Smooth muscle cell (in vitro differentiated cells): Measurements from ENCODE around the gene BSCL2. TPM values are rescaled to one million over a fixed set of nuclear protein-coding genes. Genes with fewer than 3 reads are reported as not detected.

ENCODE experiments used
- DNase-seq: peaks from one replicate; lab custom pipeline; 2025; ENCODE audit not compliant: unreplicated experiment; lab: John Stamatoyannopoulos, UW
- H2AFZ ChIP-seq: fragments of 200-600 bp; sonication (generic); 2 replicates; pipeline ENCODE4 v1.6.0; 2016; ENCODE audit warnings: antibody characterized with exemption, low read depth, mild to moderate bottlenecking
- H3F3A ChIP-seq: fragments of 200-600 bp; sonication (generic); 2 replicates; pipeline ENCODE4 v1.6.0; 2017; ENCODE audit warnings: antibody characterized with exemption, low read depth
- H3K27ac ChIP-seq: fragments of 200-600 bp; sonication (generic); 2 replicates; pipeline ENCODE4 v1.5.1; 2016; ENCODE audit warnings: low read depth, mild to moderate bottlenecking
- H3K27me3 ChIP-seq: fragments of 200-600 bp; sonication (generic); 2 replicates; pipeline ENCODE4 v1.6.1; 2016; ENCODE audit warnings: low read depth, mild to moderate bottlenecking
- H3K36me3 ChIP-seq: fragments of 200-600 bp; sonication (generic); 2 replicates; pipeline ENCODE4 v1.5.1; 2016; ENCODE audit warnings: low read depth
- H3K4me1 ChIP-seq: fragments of 200-600 bp; sonication (generic); 2 replicates; pipeline ENCODE4 v1.5.1; 2016; ENCODE audit warnings: low read depth
- H3K4me2 ChIP-seq: fragments of 200-600 bp; sonication (generic); 2 replicates; pipeline ENCODE4 v1.6.0; 2016; ENCODE audit warnings: mild to moderate bottlenecking
- H3K4me3 ChIP-seq: fragments of 200-600 bp; sonication (generic); 2 replicates; pipeline ENCODE4 v1.5.1; 2016; ENCODE audit warnings: mild to moderate bottlenecking
- H3K79me2 ChIP-seq: fragments of 200-600 bp; sonication (generic); 2 replicates; pipeline ENCODE4 v1.6.0; 2016; ENCODE audit warnings: low read depth, mild to moderate bottlenecking
- H3K9ac ChIP-seq: fragments of 200-600 bp; sonication (generic); 2 replicates; pipeline ENCODE4 v1.6.0; 2016; ENCODE audit warnings: low read depth
- H3K9me3 ChIP-seq: fragments of 200-600 bp; sonication (generic); replicated peaks from 2 replicates; pipeline ENCODE4 v1.5.1; 2016; ENCODE audit warnings: low read depth
- H4K20me1 ChIP-seq: fragments of 200-600 bp; sonication (generic); 2 replicates; pipeline ENCODE4 v1.6.0; 2016; ENCODE audit warnings: low read depth
- WGBS: methylation state at CpG from one replicate; pipeline ENCODE4 v1.1.7; 2016; ENCODE audit warnings: low lambda C conversion rate; 5-methylcytosine and 5-hydroxymethylcytosine counted together
- polyA plus RNA-seq: library from polyadenylated mRNA; unstranded; fragments of >200 nt; fragmentation: Nextera tagmentation; extraction: Ambion mirVana; gene quantifications from 2 replicates; pipeline ENCODE4 v1.2.1, GENCODE V29; 2016
- total RNA-seq: library from RNA; depleted of rRNA; stranded (reverse); fragments of >200 nt; gene quantifications from 2 replicates; pipeline ENCODE4 v1.2.3, GENCODE V29; 2014
- TF ChIP-seq, protein P1 (sequence below): fragments of 200-600 bp; sonication (generic); IDR thresholded peaks from 2 replicates; pipeline ENCODE4 v1.5.1; 2017; ENCODE audit warnings: borderline replicate concordance, mild to moderate bottlenecking, antibody characterized with exemption; ENCODE audit not compliant: insufficient read depth, poor library complexity, severe bottlenecking

BSCL2 gene
- total RNA-seq (76.4 and 79.7 TPM in 2 replicates), polyA plus RNA-seq (115 and 123 TPM in 2 replicates)

DNA sequence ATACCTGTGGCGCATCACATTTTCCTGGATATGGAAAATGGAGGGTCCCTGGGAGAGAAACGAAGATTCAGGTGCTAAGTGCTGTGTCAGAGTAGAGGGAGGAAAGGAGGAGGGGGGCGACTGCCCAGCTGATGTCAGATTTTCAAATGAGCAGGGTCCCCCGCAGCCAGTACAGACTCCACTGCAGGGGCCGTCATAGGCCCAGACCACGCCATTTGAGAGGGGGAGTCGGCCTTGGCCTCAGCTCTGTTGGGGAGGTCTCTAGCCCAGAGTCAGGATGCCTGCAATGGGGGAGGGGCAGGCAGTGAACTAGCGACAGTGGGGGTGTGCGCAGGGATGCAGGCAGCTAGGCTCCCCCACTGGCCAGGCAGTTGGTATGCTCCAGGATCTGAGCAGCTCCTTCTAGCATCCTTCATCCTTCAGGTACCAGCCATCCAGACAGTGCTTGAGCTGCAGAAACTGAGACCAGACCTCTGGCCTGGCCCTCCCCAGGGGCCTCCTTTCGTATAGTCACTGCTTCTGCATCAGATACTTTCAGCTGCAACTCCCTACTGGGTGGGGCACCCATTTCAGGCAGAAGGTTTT lies at the start of gene BSCL2, which contains the start of gene GNG3:
Gene BSCL2 (minus strand): TSS at position 148 of the 585 bp plus-strand sequence. CDS start 229 bp downstream, outside the sequence.
Gene GNG3 (plus strand): TSS at position 400 of the 585 bp plus-strand sequence. CDS start 620 bp downstream, outside the sequence.
- Histone ChIP-seq H3K9me3 (no peaks in the 10 kb centered on the region), H3F3A (peaks cover 43% of the 10 kb centered on the region), H4K20me1 (no peaks in the 10 kb centered on the region), H3K4me1 (peaks cover 37% of the 10 kb centered on the region), H3K27ac (peak within 1 kb of the TSS; percentile 98), H3K27me3 (no peaks in the 10 kb centered on the region), H3K4me3 (peak within 1 kb of the TSS; percentile 70), H3K36me3 (no peaks in the 10 kb centered on the region), H3K79me2 (peaks cover 20% of the 10 kb centered on the region), H2AFZ (no peak within 1 kb of the TSS), H3K4me2 (peak within 1 kb of the TSS; percentile 98), H3K9ac (peak within 1 kb of the TSS; percentile 97)
- TF ChIP-seq, protein P1, sequence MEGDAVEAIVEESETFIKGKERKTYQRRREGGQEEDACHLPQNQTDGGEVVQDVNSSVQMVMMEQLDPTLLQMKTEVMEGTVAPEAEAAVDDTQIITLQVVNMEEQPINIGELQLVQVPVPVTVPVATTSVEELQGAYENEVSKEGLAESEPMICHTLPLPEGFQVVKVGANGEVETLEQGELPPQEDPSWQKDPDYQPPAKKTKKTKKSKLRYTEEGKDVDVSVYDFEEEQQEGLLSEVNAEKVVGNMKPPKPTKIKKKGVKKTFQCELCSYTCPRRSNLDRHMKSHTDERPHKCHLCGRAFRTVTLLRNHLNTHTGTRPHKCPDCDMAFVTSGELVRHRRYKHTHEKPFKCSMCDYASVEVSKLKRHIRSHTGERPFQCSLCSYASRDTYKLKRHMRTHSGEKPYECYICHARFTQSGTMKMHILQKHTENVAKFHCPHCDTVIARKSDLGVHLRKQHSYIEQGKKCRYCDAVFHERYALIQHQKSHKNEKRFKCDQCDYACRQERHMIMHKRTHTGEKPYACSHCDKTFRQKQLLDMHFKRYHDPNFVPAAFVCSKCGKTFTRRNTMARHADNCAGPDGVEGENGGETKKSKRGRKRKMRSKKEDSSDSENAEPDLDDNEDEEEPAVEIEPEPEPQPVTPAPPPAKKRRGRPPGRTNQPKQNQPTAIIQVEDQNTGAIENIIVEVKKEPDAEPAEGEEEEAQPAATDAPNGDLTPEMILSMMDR: no peak
- WGBS: 20% methylated on average over 10 of the region's 10 CpGs
- DNase-seq: no peak

- H3K4me1 ChIP-seq: no peaks in the 10 kb centered on the region
- no peaks in the 10 kb centered on the region for H3K36me3 ChIP-seq
- DNase-seq: no peak
- no peaks in the 10 kb centered on the region for H4K20me1 ChIP-seq
- H3F3A ChIP-seq: no peaks in the 10 kb centered on the region
- H3K27me3 ChIP-seq: no peaks in the 10 kb centered on the region
- H3K4me2 ChIP-seq: no peak overlapping the region
- peaks cover 21% of the 10 kb centered on the region for H3K79me2 ChIP-seq
- no peak overlapping the region for H3K27ac ChIP-seq
- no peak overlapping the region for H3K4me3 ChIP-seq
- TF ChIP-seq, protein P1: no peak
- H3K9me3 ChIP-seq: no peaks in the 10 kb centered on the region
- no peak overlapping the region for H2AFZ ChIP-seq
- H3K9ac ChIP-seq: no peak overlapping the region
- 89% methylated on average over 10 of the region's 10 CpGs for WGBS
These were observed 47.9 kb upstream of the BSCL2 start for GRCh38 chr11:62755086-62755615.

GRCh38 chr11:62753736-62754603 lies 46.7 kb upstream of the BSCL2 start, which contains the start of gene ZBTB3:
TSS of gene ZBTB3 (minus strand) at chr11:62754160. CDS start at chr11:62753664, 496 bp downstream.
- no peaks in the 10 kb centered on the region for H3K9me3 ChIP-seq
- no peaks in the 10 kb centered on the region for H3K27me3 ChIP-seq
- H3K4me2 ChIP-seq: peak within 1 kb of the TSS; percentile 82
- WGBS: 1% methylated on average over 46 of the region's 47 CpGs
- peak within 1 kb of the TSS; percentile 97 for H2AFZ ChIP-seq
- H4K20me1 ChIP-seq: no peaks in the 10 kb centered on the region
- H3K36me3 ChIP-seq: no peaks in the 10 kb centered on the region
- no peaks in the 10 kb centered on the region for H3K4me1 ChIP-seq
- DNase-seq: peak; percentile 95
- H3F3A ChIP-seq: no peaks in the 10 kb centered on the region
- TF ChIP-seq, protein P1: no peak
- H3K9ac ChIP-seq: peak within 1 kb of the TSS; percentile 75
- peak within 1 kb of the TSS; percentile 81 for H3K4me3 ChIP-seq
- peak within 1 kb of the TSS; percentile 73 for H3K27ac ChIP-seq
- H3K79me2 ChIP-seq: peaks cover 21% of the 10 kb centered on the region
